ENCODE data around the gene ALDH18A1.
"Not testable (repeated sequence)": the region's sequence is repeated elsewhere in the genome, so short reads cannot be mapped to it uniquely, and the experiment has no call there.

The ALDH18A1 gene
- total RNA-seq = 27.2 to 170 (median 63.0) reads per million in 3 experiments

DNA sequence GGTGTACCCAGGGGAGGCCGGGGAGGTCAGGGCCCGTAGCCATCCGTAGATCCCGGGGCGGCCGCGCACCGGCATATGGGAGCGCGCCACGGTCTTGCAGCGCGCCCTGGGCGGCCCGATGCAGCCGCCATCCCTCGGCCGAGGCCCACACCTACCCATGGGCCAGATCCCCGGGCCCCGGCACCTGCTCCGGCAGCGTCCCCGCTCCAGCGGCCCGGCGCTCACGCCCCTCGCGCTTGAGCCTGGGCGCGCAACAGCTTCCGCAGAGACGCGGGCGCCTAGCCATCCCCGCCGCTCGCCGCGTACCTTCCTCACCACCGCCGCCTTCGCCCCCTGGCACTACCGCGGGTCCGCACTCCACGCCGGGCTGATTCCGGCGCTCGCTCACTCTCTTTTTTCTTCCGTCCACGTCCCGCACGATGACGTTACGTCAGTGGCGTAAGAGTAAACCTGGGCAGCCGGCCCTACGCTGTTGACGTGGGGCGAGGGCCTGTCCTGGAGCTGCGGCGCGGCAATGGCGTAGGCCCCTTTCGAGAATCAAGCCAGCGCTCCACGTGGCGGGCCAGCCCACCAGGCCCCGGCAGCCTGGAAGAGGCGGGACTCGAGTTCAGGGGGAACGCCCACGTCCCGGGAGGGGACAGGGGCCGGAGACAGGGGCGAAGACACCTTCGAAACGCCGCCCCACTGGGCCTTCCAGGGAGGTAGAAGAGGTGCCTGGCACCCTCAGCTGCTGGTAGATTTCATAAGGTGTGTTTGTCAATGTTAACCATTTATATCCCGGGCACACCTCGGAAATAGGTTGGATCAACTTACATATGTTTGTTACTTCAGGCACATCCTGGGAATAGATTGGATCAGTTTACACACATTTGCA, at the start of gene ALDH18A1:
ALDH18A1 (minus strand) TSS at position 421 of the 874 bp plus-strand sequence. CDS start 3,334 bp downstream, outside the sequence.
- peak; percentile 87 for DNase-seq

DNA sequence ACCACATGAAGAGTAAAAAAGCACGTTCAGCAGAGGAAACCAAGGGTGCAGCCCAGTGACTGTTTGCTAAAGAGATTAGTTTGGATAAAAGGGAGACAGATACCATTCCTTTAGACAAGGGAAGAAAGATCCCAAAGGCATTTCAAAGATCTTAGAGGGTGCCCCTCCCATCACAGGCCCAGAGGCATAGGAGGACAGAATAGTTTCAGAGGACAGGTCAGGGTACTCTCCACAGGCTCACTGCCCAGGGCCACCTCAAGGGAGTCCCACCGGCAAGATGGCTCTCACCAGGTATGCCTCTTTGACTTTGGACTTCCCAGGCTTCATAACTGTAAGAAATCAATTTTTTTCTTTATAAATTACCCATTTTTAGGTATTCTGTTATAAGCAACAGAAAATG, 41.9 kb upstream of the ALDH18A1 start:
- DNase-seq = no peak

DNA sequence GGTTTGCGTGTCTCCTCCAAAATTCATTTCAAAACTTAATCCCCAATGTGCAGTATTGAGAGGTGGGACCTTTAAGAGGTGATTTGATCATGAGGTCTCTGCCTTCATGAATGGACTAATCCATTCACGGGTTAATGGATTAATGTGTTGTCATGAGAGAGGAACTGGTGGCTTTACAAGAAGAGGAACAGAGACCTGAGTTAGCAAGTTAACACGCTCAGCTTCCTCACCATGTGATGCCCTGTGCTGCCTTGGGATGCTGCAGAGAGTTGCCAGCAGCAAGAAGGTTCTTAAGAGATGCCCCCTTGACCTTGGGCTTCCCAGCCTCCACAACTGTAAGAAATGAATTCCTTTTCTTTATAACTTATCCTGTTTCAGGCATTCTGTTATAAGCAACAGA, 40.9 kb upstream of the ALDH18A1 start:
- no peak for DNase-seq

DNA sequence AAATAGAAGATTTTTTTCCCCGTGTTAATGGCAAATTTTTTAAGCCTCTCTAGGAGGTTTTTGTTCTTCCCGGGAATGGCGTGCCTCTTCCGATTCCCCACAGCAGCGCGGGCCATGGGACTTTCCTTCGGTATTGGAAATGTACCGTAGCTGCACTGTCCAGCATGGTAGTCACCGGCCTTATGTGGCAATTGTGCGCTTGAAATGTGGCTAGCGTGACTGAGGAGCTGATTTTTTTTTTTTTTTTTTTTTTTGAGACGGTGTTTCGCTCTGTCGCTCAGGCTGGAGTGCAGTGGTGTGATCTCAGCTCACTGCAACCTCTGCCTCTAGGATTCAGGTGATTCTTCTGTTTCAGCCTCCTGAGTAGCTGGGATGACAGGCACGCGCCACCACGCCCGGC, 38.2 kb upstream of the ALDH18A1 start:
- no peak for DNase-seq

DNA sequence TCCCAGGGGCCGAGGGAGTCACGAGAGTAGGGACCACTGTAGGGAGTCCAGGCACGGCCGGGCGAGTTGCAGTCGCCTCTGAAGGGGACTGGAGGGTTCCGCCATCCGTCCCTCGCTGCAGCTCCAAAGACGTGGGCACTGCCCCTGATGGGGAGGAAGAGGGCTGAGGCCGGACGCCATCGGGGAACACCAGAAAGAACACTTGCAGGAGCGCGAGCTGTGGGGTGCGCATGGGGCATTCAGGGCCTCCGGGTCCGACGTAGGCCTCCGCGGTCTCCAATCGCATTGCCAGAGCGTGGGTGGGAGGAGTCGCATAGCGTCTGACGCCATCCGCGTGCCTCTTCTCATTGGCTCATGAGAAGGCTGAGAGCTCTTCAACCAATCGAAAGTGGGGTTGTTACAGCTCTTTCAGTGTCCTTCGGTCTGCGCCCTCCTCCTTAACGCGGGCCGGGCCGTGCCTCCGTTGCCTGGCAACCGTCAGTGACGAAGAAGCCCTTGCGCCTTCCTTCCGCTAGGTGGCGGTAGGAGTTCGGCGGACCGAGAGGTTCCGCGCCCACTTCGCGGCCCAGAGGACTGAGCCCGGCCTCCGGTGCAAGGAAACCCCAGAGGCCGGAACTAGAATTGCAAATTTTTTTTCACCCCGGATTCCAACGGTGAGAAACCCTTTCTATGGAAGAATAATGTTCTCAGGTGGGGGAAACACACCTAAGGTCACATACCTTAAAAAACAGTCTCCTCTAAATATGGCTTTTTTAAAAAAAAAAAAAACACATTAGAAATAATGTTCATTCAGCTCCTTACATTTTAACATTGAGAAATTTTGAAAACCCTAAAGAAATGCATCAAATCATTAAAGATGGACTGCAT, 37.4 kb upstream of the ALDH18A1 start, which contains the start of gene TCTN3:
TCTN3 (minus strand) TSS at position 260 of the 867 bp plus-strand sequence; CDS start at position 232, 28 bp downstream.
- peak; percentile 98 for DNase-seq

DNA sequence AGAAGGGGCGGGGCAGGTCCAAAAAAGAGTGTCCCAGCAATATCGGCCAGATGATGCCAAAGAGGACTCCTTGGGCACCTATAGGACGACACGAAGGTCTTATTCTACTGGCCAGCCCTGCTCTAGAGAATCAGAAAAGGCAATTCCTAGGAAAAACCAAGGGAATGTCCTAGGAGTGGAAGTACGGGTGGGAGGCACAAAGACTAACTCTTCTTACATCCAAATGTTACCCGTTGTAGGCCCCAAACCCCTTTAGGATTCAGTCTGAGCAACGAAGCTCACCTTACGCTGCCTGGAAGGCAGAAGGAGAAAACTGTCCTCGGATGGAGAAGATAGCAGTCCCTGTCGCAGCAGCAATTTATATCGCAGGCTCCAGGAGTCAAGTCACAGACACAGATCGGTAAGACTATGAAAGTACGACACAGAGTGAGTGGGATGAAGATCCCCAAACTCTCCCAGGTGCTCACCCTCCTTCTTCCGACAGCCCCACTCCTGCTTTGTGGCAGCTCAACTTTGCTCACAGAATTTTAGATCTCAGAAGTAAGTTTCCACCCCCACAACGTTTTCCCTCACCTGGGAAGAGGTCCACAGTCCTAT, 36.7 kb upstream of the ALDH18A1 start:
- peak; percentile 2 for DNase-seq

DNA sequence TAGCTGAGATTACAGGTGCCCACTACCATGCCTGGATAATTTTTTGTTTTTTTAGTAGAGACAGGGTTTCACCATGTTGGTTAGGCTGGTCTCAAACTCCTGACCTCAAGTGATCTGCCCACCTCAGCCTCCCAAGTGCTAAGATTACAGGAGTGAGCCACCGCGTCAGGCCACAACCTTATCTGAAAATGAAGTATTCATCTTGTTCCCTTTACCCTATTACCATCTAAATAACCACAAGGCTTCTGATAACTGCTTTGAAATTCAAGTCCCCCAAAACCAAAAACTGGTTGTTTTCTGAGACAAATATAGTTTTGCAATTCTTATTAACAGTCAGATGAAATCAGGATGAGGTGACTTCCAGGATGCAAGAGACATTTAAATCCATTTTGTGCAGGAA, 34.8 kb upstream of the ALDH18A1 start:
- DNase-seq = no peak

DNA sequence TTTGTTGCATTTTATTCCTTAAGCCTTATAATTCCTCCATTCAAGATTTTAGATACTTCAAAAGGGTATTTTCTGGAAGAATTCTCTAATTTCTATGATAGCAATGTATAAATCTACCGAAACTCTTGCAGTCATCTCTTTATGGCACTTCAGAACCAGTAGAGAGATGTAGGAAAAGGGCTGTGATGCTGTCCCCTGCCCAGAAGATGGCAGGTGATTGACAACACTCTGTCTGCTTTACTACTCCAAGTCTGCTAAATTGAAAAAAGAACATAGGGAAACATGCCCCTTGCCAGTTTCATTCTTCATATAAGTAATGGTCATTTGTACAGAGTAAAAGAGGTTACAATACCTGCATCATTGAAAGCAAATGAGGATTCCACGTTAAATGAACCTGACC, 32.1 kb upstream of the ALDH18A1 start:
- no peak for DNase-seq

DNA sequence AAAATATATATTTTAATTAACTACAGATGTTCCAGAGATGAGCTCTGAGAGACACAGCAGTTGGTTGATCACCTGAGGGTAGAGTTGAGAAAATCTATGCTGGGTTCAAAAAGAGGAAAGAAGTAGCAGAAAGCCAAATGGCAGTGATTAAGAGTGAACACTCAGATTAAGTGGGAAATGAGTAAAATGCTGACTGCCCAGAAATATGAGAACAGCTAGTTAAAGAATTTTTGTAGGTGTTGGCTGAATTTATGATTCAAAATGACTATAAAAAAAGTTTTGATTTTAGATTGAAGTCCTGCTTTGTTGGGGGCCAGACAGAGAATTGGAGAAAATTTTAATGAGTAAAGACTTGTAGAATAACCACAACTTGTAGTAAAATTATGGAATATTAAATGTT, 27.5 kb upstream of the ALDH18A1 start:
- DNase-seq = no peak

DNA sequence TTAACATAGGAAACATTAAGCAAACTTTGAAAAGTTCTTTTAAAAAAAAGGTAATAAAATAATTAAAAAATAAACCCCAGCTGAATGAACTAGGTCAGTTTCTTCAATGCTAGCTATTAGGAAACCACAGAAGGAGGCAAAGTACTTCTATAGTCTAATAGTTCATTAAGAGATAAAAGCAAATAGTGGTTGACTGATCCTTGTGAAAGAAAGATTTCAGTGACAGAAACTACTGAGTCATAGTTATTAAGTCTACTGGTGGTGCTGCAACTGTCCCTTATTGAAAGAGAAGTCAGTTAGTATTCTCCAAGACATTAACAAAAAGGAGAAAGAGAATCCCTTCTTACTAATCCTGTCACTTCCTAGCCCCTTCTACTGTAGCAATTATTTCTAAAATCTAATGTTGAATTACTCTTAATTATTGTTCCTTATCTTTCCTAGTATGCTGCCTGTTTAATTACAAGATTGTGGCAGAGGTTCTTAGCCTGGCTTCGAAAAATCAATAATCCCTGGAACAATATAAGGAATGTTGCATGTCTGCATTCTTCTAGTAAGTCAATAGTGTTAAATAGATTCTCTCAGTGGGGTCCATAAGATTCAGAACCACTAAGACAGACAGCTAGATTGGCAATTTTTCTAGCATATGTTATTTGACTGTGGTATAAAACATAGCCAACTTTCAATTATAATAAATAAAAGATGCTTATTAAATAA, 19.0 kb upstream of the ALDH18A1 start:
- no peak for DNase-seq

DNA sequence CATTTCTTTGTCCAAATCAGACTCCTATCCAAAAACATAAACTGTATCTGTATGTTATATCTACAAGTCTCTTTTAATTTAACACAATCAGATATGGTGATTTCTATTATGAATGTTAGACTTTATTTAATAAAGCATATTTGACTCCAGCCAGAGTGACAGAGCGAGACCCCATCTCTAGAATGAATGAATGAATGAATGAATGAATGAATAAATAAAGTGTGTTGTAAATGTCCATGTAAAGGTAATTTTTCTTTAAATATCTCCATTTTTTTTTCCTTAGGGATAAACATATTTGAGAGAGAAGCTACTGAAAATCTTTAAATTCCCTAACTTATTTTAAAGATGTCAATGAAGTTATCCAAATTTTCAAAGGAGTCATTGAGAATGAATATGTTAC, 18.1 kb upstream of the ALDH18A1 start:
- no peak for DNase-seq

DNA sequence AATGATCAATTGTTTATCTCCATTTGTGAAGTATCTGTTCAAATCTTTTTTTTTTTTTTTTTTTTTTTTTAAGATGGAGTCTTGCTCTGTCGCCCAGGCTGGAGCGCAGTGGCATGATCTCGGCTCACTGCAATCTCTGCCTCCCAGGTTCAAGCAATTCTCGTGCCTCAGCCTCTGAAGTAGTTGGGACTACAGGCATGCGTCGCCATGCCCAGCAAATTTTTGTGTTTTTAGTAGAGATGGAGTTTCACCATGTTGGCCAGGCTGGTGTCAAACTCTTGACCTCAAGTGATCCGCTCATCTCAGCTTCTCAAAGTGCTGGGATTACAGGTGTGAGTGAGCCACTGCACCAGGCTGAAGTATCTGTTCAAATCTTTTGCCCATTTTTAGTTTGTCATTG, 16.1 kb upstream of the ALDH18A1 start:
- DNase-seq = not testable (repeated sequence)

DNA sequence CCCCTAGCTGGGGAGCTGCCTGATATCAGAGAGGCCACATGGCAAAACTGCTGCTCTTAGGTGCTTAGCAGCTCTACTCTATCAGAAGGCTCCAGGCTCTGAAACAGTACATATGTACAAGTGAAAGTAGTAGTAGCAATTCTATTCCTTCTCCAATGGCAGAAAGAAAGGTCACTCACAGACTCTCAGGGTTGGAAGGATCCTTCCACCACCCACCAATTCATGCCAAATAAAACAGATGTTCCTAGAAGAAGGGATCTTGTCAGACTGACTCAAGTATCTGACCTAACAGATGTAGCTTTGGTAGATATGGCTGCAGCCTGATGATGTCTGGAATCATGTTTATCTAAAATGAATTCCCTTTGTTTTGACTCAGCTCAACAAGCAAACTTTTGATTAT, 8.0 kb upstream of the ALDH18A1 start:
- no peak for DNase-seq

DNA sequence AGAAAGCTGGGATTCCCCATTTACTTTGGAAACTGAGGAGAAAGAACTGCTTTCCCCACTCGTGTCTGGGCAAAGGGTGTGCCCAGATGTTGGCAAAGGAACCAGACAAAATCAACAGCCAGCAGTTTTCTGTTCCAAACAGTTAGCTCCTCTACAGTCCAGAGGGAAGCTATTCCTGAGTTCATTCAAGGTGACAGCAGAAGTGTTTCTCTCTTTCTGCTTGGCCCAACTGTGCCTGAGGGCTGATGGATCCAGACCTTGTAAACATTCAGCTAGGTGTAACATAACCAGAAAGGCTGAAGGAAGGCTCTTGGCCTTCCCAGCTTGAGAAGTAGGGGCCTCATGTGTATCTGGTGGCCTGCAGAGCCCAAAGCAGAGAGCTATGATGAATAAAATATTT, 7.0 kb upstream of the ALDH18A1 start:
- no peak for DNase-seq

DNA sequence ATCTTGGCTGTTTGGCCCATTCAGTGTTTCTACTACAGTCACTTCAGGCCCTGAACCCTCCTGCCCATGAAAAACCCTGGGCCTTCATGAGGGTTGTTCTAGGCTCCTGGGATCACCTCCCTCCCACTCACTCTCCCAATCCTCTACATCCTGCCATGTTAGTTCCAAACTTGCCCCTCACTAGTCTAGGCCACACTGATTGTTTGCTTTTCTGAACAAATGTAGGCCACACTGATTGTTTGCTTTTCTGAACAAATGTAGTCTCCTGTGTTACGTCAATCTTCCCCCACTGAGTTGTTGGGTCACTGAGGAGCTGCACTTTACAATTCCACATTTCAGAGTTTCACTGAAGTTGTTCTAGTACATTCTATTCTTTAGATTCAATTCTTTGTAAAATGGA, 5.3 kb upstream of the ALDH18A1 start:
- DNase-seq = no peak

DNA sequence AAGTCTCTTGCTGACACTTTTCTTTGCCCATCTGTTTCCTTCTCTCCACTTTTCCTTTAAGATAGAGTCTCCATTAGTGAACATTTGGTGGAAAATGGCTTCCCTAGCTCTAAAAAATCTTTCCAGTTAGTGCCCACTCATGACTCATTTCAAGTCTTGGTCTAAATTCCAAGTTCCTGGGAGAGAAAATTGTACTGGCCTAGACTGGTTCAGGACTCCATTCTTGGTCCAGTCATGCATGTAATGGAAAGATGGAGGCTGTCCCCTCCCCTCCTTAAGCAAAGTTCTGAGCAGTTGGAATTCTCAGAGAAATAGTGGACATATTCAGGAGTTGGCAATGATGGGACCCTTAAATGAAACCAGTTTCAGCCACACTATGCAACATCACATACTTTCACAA, 3.8 kb upstream of the ALDH18A1 start:
- no peak for DNase-seq

DNA sequence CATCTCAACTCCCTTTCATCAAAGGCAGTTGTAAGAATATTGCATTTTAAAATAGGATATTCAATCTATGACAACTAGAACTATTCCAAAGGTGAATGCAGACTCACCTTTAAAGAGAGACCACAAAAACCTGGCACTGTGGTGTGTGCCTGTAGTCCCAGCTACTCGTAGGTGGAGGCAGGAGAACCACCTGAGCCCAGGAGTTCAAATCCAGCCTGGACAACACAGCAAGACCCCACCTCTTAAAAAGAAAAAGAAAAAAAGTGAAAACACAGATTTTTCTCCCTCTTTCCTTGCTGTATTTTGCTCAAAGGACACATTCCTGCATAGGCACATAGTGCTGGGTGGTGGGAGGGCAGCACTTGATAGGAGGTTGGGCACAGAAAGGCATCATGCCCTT, 739 bp upstream of the ALDH18A1 start:
- DNase-seq = no peak

DNA sequence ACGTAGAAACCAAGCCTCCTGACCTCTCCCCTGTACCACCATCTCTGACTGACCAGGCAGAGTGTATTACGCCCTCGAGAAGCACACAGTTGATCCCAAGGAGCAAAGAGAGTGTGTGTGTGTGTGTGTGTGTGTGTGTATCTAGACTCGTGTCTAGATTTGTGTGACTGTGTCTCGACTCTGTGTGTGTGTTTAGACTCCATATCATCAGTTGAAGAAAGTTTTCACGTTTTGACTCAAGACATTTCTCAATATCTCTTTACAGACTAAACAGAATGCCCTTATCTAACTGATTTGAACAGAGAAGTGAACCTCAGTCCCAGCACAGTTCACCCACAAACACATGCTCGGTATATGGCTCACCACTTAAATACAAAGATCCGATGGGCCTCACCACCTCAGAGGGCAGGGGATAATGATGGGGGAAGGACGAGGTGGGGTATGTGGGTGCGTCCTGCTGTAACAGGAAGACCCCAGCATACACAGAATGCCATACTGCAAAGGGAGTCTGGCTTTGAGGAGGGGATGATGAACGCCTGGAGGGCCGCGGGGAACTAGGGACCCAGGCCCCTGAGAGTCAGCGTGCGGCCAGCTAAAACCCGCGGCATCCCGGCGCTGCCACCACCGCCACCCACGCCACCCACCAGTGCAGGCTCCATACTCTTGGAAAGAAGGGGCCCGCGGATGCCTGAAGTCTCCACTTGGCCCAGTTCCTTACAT, 780 bp downstream of the ALDH18A1 start:
- DNase-seq = no peak

DNA sequence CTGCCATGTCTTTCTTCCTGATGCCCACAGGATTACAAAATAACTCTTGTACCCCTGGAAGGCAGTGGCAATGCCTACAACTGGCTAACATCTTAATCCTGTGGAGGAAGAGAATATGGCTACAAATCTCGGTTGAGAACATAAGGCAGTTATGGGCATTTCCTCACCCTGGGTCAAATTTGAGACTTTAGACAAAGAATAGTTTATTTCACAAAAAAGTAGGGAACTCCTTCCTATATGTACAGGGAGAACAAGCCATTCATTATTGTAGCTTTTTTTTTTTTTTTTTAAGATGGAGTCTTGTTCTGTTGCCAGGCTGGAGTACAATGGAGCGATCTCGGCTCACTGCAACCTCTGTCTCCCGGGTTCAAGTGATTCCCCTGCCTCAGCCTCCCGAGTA, 2.6 kb downstream of the ALDH18A1 start:
- DNase-seq = no peak

DNA sequence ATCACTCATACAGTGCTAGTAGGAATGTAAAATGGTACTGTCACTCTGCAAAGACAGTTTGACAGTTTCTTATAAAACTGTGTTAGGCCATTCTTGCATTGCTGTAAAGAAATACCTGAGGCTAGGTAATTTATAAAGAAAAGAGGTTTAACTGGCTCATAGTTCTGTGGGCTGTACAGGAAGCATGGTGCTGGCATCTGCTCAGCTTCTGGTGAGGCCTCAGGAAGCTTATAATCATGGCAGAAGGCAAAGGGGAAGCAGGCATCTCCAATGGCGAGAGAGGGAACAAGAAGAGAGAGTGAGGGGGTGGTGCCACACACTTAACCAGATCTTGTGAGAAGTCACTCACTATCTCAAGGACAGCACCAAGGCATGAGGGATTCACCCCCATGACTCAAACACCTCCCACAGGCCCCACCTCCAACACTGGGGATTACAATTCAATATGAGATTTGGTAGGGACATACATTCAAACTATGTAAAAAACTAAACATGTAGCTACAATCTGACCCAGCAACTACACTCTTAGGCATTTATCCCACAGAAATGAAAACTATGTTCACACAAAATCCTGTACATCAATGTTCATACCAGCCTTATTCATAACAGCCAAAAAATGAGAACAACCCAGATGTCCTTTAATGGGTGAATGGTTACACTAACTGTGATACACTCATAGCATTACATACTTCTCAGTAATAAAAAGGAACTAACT, 5.0 kb downstream of the ALDH18A1 start:
- DNase-seq = no peak

DNA sequence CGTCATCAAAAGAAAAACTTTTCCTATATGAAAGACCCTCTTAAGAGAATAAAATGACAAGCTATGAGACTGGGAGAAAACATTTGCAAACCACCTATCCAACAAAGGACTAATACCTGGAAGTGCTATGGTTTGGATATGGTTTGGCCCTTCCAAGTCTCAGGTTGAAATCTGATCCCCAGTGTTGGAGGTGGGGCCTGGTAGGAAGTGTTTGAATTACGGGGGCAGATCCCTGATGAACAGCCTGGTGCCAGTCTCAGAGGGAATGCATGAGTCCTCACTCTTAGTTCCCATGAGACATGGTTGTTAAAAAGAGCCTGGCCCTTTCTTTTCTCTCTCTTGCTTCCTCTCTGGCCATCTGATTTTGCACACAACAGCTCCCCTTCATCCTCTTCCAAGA, 6.3 kb downstream of the ALDH18A1 start:
- DNase-seq = no peak

All from central memory CD4-positive, alpha-beta T cell (primary cell).